ENCODE measurements around the gene RSF1.

The RSF1 gene

GRCh38 chr11:77665240-77665965, 155.1 kb downstream of the RSF1 start:
- no peaks in the 10 kb centered on the region for H3K9me3 ChIP-seq (ENCODE audit: control insufficient read depth in 1 of 2, low read length in 2 of 2)
- H3K36me3 ChIP-seq (ENCODE audit: control insufficient read depth in 1 of 2, insufficient read depth in 2 of 2, low read length in 2 of 2), result peaks cover 11 to 37% of the 10 kb centered on the region in 2 donors
- H3K27ac ChIP-seq (ENCODE audit: low read depth, low read length), result no peak overlapping the region
- H3K27me3 ChIP-seq (ENCODE audit: control insufficient read depth in 1 of 2, insufficient read depth in 2 of 2, low read length in 2 of 2), result no peaks in the 10 kb centered on the region
- H3K4me1 ChIP-seq (ENCODE audit: control insufficient read depth in 1 of 2, insufficient read depth in 2 of 2, low read length in 2 of 2), result peaks cover 0 to 8% of the 10 kb centered on the region in 2 donors
- H3K4me3 ChIP-seq (ENCODE audit: low read depth in 1 of 2, low read length in 2 of 2), result no peak overlapping the region
- H3K9ac ChIP-seq (ENCODE audit: low read depth in 1 of 2, low read length in 2 of 2), result no peak overlapping the region

- no peaks in the 10 kb centered on the region for H3K9me3 ChIP-seq (ENCODE audit: control insufficient read depth in 1 of 2, low read length in 2 of 2)
- H3K4me3 ChIP-seq (ENCODE audit: low read depth in 1 of 2, low read length in 2 of 2), result no peak overlapping the region
- no peaks in the 10 kb centered on the region for H3K27me3 ChIP-seq (ENCODE audit: control insufficient read depth in 1 of 2, insufficient read depth in 2 of 2, low read length in 2 of 2)
- peaks cover under 1 to 9% of the 10 kb centered on the region in 2 donors for H3K36me3 ChIP-seq (ENCODE audit: control insufficient read depth in 1 of 2, insufficient read depth in 2 of 2, low read length in 2 of 2)
- H3K9ac ChIP-seq (ENCODE audit: low read depth in 1 of 2, low read length in 2 of 2), result no peak overlapping the region
- H3K27ac ChIP-seq (ENCODE audit: low read depth, low read length), result no peak overlapping the region
- peaks cover 0 to 8% of the 10 kb centered on the region in 2 donors for H3K4me1 ChIP-seq (ENCODE audit: control insufficient read depth in 1 of 2, insufficient read depth in 2 of 2, low read length in 2 of 2)
Observed at GRCh38 chr11:77661670-77662069, 158.9 kb downstream of the RSF1 start.

GRCh38 chr11:77660947-77661346, 159.6 kb downstream of the RSF1 start:
- Histone ChIP-seq H3K36me3 (ENCODE audit: control insufficient read depth in 1 of 2, insufficient read depth in 2 of 2, low read length in 2 of 2) (peaks cover 0 to 8% of the 10 kb centered on the region in 2 donors), H3K27ac (ENCODE audit: low read depth, low read length) (no peak overlapping the region), H3K9ac (ENCODE audit: low read depth in 1 of 2, low read length in 2 of 2) (no peak overlapping the region), H3K4me3 (ENCODE audit: low read depth in 1 of 2, low read length in 2 of 2) (no peak overlapping the region), H3K27me3 (ENCODE audit: control insufficient read depth in 1 of 2, insufficient read depth in 2 of 2, low read length in 2 of 2) (no peaks in the 10 kb centered on the region), H3K4me1 (ENCODE audit: control insufficient read depth in 1 of 2, insufficient read depth in 2 of 2, low read length in 2 of 2) (peaks cover 0 to 8% of the 10 kb centered on the region in 2 donors), H3K9me3 (ENCODE audit: control insufficient read depth in 1 of 2, low read length in 2 of 2) (no peaks in the 10 kb centered on the region)

GRCh38 chr11:77658213-77659013, 162.1 kb downstream of the RSF1 start:
- Histone ChIP-seq H3K36me3 (ENCODE audit: control insufficient read depth in 1 of 2, insufficient read depth in 2 of 2, low read length in 2 of 2) (peaks cover 0 to 3% of the 10 kb centered on the region in 2 donors), H3K9ac (ENCODE audit: low read depth in 1 of 2, low read length in 2 of 2) (no peak overlapping the region), H3K27me3 (ENCODE audit: control insufficient read depth in 1 of 2, insufficient read depth in 2 of 2, low read length in 2 of 2) (no peaks in the 10 kb centered on the region), H3K4me3 (ENCODE audit: low read depth in 1 of 2, low read length in 2 of 2) (no peak overlapping the region), H3K9me3 (ENCODE audit: control insufficient read depth in 1 of 2, low read length in 2 of 2) (no peaks in the 10 kb centered on the region), H3K27ac (ENCODE audit: low read depth, low read length) (no peak overlapping the region), H3K4me1 (ENCODE audit: control insufficient read depth in 1 of 2, insufficient read depth in 2 of 2, low read length in 2 of 2) (no peaks in the 10 kb centered on the region)

GRCh38 chr11:77656362-77656761, 164.2 kb downstream of the RSF1 start:
- Histone ChIP-seq H3K27ac (ENCODE audit: low read depth, low read length) (no peak overlapping the region), H3K4me3 (ENCODE audit: low read depth in 1 of 2, low read length in 2 of 2) (no peak overlapping the region), H3K9ac (ENCODE audit: low read depth in 1 of 2, low read length in 2 of 2) (no peak overlapping the region), H3K9me3 (ENCODE audit: control insufficient read depth in 1 of 2, low read length in 2 of 2) (no peaks in the 10 kb centered on the region), H3K27me3 (ENCODE audit: control insufficient read depth in 1 of 2, insufficient read depth in 2 of 2, low read length in 2 of 2) (no peaks in the 10 kb centered on the region), H3K4me1 (ENCODE audit: control insufficient read depth in 1 of 2, insufficient read depth in 2 of 2, low read length in 2 of 2) (no peaks in the 10 kb centered on the region), H3K36me3 (ENCODE audit: control insufficient read depth in 1 of 2, insufficient read depth in 2 of 2, low read length in 2 of 2) (no peaks in the 10 kb centered on the region)

GRCh38 chr11:77654770-77655434, 165.6 kb downstream of the RSF1 start:
- H3K27ac ChIP-seq (ENCODE audit: low read depth, low read length), result no peak overlapping the region
- no peak overlapping the region for H3K9ac ChIP-seq (ENCODE audit: low read depth in 1 of 2, low read length in 2 of 2)
- H3K4me3 ChIP-seq (ENCODE audit: low read depth in 1 of 2, low read length in 2 of 2), result no peak overlapping the region
- no peaks in the 10 kb centered on the region for H3K9me3 ChIP-seq (ENCODE audit: control insufficient read depth in 1 of 2, low read length in 2 of 2)
- no peaks in the 10 kb centered on the region for H3K27me3 ChIP-seq (ENCODE audit: control insufficient read depth in 1 of 2, insufficient read depth in 2 of 2, low read length in 2 of 2)
- no peaks in the 10 kb centered on the region for H3K36me3 ChIP-seq (ENCODE audit: control insufficient read depth in 1 of 2, insufficient read depth in 2 of 2, low read length in 2 of 2)
- no peaks in the 10 kb centered on the region for H3K4me1 ChIP-seq (ENCODE audit: control insufficient read depth in 1 of 2, insufficient read depth in 2 of 2, low read length in 2 of 2)

GRCh38 chr11:77650123-77650522, 170.4 kb downstream of the RSF1 start:
- Histone ChIP-seq H3K36me3 (ENCODE audit: control insufficient read depth in 1 of 2, insufficient read depth in 2 of 2, low read length in 2 of 2) (no peaks in the 10 kb centered on the region), H3K9me3 (ENCODE audit: control insufficient read depth in 1 of 2, low read length in 2 of 2) (no peaks in the 10 kb centered on the region)

GRCh38 chr11:77647654-77648305, 172.7 kb downstream of the RSF1 start:
- Histone ChIP-seq H3K4me3 (ENCODE audit: low read depth in 1 of 2, low read length in 2 of 2) (no peak overlapping the region), H3K36me3 (ENCODE audit: control insufficient read depth in 1 of 2, insufficient read depth in 2 of 2, low read length in 2 of 2) (no peaks in the 10 kb centered on the region), H3K27me3 (ENCODE audit: control insufficient read depth in 1 of 2, insufficient read depth in 2 of 2, low read length in 2 of 2) (no peaks in the 10 kb centered on the region), H3K27ac (ENCODE audit: low read depth, low read length) (no peak overlapping the region), H3K9me3 (ENCODE audit: control insufficient read depth in 1 of 2, low read length in 2 of 2) (no peaks in the 10 kb centered on the region), H3K4me1 (ENCODE audit: control insufficient read depth in 1 of 2, insufficient read depth in 2 of 2, low read length in 2 of 2) (no peaks in the 10 kb centered on the region), H3K9ac (ENCODE audit: low read depth in 1 of 2, low read length in 2 of 2) (no peak overlapping the region)

More at GRCh38 chr11:77650123-77650522, 170.4 kb downstream of the RSF1 start:
- Histone ChIP-seq H3K4me1 (ENCODE audit: control insufficient read depth in 1 of 2, insufficient read depth in 2 of 2, low read length in 2 of 2) (no peaks in the 10 kb centered on the region), H3K9ac (ENCODE audit: low read depth in 1 of 2, low read length in 2 of 2) (no peak overlapping the region), H3K27me3 (ENCODE audit: control insufficient read depth in 1 of 2, insufficient read depth in 2 of 2, low read length in 2 of 2) (no peaks in the 10 kb centered on the region), H3K27ac (ENCODE audit: low read depth, low read length) (no peak overlapping the region), H3K4me3 (ENCODE audit: low read depth in 1 of 2, low read length in 2 of 2) (no peak overlapping the region)

GRCh38 chr11:77644887-77645286, 175.6 kb downstream of the RSF1 start:
- H3K4me1 ChIP-seq (ENCODE audit: control insufficient read depth in 1 of 2, insufficient read depth in 2 of 2, low read length in 2 of 2), result no peaks in the 10 kb centered on the region
- H3K27me3 ChIP-seq (ENCODE audit: control insufficient read depth in 1 of 2, insufficient read depth in 2 of 2, low read length in 2 of 2), result no peaks in the 10 kb centered on the region
- H3K9me3 ChIP-seq (ENCODE audit: control insufficient read depth in 1 of 2, low read length in 2 of 2), result peaks cover 0 to 4% of the 10 kb centered on the region in 2 donors
- no peak overlapping the region for H3K9ac ChIP-seq (ENCODE audit: low read depth in 1 of 2, low read length in 2 of 2)
- no peaks in the 10 kb centered on the region for H3K36me3 ChIP-seq (ENCODE audit: control insufficient read depth in 1 of 2, insufficient read depth in 2 of 2, low read length in 2 of 2)
- no peak overlapping the region for H3K4me3 ChIP-seq (ENCODE audit: low read depth in 1 of 2, low read length in 2 of 2)
- H3K27ac ChIP-seq (ENCODE audit: low read depth, low read length), result no peak overlapping the region
